Measurements from ENCODE around the gene EED.

Gene EED, protein sequence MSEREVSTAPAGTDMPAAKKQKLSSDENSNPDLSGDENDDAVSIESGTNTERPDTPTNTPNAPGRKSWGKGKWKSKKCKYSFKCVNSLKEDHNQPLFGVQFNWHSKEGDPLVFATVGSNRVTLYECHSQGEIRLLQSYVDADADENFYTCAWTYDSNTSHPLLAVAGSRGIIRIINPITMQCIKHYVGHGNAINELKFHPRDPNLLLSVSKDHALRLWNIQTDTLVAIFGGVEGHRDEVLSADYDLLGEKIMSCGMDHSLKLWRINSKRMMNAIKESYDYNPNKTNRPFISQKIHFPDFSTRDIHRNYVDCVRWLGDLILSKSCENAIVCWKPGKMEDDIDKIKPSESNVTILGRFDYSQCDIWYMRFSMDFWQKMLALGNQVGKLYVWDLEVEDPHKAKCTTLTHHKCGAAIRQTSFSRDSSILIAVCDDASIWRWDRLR

DNA sequence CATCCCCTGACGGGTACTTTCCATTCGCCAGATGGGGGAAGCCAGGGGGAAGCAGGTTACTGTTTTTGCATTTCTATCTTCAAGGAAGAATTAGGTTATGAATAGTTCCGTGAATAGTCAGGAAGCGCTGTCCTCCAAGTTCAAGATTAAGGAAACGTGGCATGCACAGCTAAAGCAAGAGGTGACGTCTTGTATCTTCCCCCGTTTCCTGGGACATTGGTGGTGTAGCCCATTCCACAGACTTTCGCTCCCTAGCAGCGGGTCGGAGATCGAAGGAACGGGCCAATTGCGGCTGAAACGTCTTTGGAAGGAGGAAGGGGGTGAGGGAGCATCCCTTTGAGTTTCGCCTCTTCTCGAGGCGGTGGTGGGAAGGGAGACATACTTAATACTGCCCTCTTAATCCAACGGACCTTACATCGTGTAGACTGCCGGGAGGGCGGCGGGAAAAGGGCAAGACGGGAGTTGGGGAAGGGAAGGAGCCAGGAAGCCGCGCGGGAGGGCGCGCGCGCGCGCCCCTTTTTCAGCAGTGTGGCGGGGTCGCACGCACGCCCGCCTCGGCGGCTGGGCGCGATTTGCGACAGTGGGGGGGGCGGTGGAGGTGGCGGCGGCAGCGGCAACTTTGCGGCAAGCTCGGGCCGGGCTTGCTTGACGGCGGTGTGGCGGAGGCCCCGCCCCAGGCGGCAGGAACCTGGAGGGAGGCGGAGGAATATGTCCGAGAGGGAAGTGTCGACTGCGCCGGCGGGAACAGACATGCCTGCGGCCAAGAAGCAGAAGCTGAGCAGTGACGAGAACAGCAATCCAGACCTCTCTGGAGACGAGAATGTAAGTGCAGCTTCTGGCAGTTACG lies at the start of gene EED:
EED (plus strand) TSS at position 232 of the 847 bp plus-strand sequence; CDS start at position 709, 477 bp downstream.
- H3K4me2 ChIP-seq (ENCODE audit: low read length), result peak within 1 kb of the TSS; percentile 87
- peak within 1 kb of the TSS; percentile 90 for H3K27ac ChIP-seq (ENCODE audit: low read length)
- H3K9me3 ChIP-seq (ENCODE audit: insufficient read depth, low read length), result no peaks in the 10 kb centered on the region
- peak within 1 kb of the TSS; percentile 69 for H2AFZ ChIP-seq (ENCODE audit: low read depth, low read length)
- H3K27me3 ChIP-seq (ENCODE audit: low read depth, low read length), result no peaks in the 10 kb centered on the region
- peaks cover 37% of the 10 kb centered on the region for H4K20me1 ChIP-seq (ENCODE audit: insufficient read depth, low read length)
- peaks cover 63% of the 10 kb centered on the region for H3K4me1 ChIP-seq (ENCODE audit: low read length)
- H3K9ac ChIP-seq (ENCODE audit: low read length), result peak within 1 kb of the TSS; percentile 94
- H3K36me3 ChIP-seq (replicated peaks; ENCODE audit: low read depth, low read length), result no peaks in the 10 kb centered on the region
- H3K4me3 ChIP-seq (ENCODE audit: low read length), result peak within 1 kb of the TSS; percentile 78
- no peak for TF ChIP-seq EZH2phosphoT487 (IDR thresholded peaks at IDR 0.05; ENCODE audit: low read depth)
- no peak; the same call in 1 of the 2 replicates for TF ChIP-seq CTCF (IDR thresholded peaks at IDR 0.05; ENCODE audit: low read depth, low read length)
- H3K79me2 ChIP-seq (ENCODE audit: low read length), result peaks cover 47% of the 10 kb centered on the region

GRCh38 chr11:86194998-86195397 lies 49.6 kb upstream of the EED start:
- no peak overlapping the region for H3K4me2 ChIP-seq (ENCODE audit: low read length)
- H3K36me3 ChIP-seq (replicated peaks; ENCODE audit: low read depth, low read length), result no peaks in the 10 kb centered on the region
- H3K4me1 ChIP-seq (ENCODE audit: low read length), result peaks cover 38% of the 10 kb centered on the region
- H4K20me1 ChIP-seq (ENCODE audit: insufficient read depth, low read length), result no peaks in the 10 kb centered on the region
- no peaks in the 10 kb centered on the region for H3K79me2 ChIP-seq (ENCODE audit: low read length)
- no peak overlapping the region for H2AFZ ChIP-seq (ENCODE audit: low read depth, low read length)
- no peak overlapping the region for H3K27ac ChIP-seq (ENCODE audit: low read length)
- H3K4me3 ChIP-seq (ENCODE audit: low read length), result no peak overlapping the region
- H3K9me3 ChIP-seq (ENCODE audit: insufficient read depth, low read length), result no peaks in the 10 kb centered on the region
- no peak overlapping the region for H3K9ac ChIP-seq (ENCODE audit: low read length)
- peaks cover 4% of the 10 kb centered on the region; the same call in 1 of the 2 replicates for H3K27me3 ChIP-seq (ENCODE audit: low read depth, low read length)
- TF ChIP-seq EZH2phosphoT487 (IDR thresholded peaks at IDR 0.05; ENCODE audit: low read depth), result no peak
- TF ChIP-seq CTCF (IDR thresholded peaks at IDR 0.05; ENCODE audit: low read depth, low read length), result no peak

- H2AFZ ChIP-seq (ENCODE audit: low read depth, low read length), result no peak overlapping the region
- no peaks in the 10 kb centered on the region for H3K79me2 ChIP-seq (ENCODE audit: low read length)
- H3K4me3 ChIP-seq (ENCODE audit: low read length), result no peak overlapping the region
- H3K27me3 ChIP-seq (ENCODE audit: low read depth, low read length), result peaks cover 4% of the 10 kb centered on the region; the same call in 1 of the 2 replicates
- no peak overlapping the region for H3K4me2 ChIP-seq (ENCODE audit: low read length)
- TF ChIP-seq EZH2phosphoT487 (IDR thresholded peaks at IDR 0.05; ENCODE audit: low read depth), result no peak
- no peak for TF ChIP-seq CTCF (IDR thresholded peaks at IDR 0.05; ENCODE audit: low read depth, low read length)
- no peaks in the 10 kb centered on the region for H3K36me3 ChIP-seq (replicated peaks; ENCODE audit: low read depth, low read length)
- H3K9me3 ChIP-seq (ENCODE audit: insufficient read depth, low read length), result no peaks in the 10 kb centered on the region
- no peak overlapping the region for H3K9ac ChIP-seq (ENCODE audit: low read length)
- H4K20me1 ChIP-seq (ENCODE audit: insufficient read depth, low read length), result no peaks in the 10 kb centered on the region
- H3K27ac ChIP-seq (ENCODE audit: low read length), result no peak overlapping the region
- H3K4me1 ChIP-seq (ENCODE audit: low read length), result peaks cover 45% of the 10 kb centered on the region
These were observed 48.4 kb upstream of the EED start for GRCh38 chr11:86196085-86196696.

Measured in OCI-LY3 (cell line).